Measurements from ENCODE around the gene FBN1.

DNA sequence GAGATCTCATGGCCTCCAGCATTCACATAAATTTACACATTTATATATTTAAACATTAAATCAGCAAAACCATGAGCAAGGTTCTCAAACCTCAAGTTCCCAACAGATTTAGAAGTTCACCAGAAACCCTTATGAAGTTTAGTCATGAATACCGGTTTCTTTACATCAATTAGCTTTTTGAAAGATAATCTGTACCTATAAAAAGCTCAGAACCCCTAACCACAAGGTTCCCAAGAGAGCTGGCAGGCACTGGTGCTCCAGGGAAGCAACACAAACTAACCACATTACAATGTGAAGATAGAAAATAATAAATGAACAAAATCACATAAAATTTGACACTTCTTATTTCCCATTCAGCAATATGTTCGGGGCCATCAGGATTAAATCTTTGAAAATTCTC, 150.9 kb downstream of the FBN1 start:
- TF ChIP-seq, protein P1, sequence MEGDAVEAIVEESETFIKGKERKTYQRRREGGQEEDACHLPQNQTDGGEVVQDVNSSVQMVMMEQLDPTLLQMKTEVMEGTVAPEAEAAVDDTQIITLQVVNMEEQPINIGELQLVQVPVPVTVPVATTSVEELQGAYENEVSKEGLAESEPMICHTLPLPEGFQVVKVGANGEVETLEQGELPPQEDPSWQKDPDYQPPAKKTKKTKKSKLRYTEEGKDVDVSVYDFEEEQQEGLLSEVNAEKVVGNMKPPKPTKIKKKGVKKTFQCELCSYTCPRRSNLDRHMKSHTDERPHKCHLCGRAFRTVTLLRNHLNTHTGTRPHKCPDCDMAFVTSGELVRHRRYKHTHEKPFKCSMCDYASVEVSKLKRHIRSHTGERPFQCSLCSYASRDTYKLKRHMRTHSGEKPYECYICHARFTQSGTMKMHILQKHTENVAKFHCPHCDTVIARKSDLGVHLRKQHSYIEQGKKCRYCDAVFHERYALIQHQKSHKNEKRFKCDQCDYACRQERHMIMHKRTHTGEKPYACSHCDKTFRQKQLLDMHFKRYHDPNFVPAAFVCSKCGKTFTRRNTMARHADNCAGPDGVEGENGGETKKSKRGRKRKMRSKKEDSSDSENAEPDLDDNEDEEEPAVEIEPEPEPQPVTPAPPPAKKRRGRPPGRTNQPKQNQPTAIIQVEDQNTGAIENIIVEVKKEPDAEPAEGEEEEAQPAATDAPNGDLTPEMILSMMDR (IDR thresholded peaks at IDR 0.05) = no peak
- TF ChIP-seq, protein P2, sequence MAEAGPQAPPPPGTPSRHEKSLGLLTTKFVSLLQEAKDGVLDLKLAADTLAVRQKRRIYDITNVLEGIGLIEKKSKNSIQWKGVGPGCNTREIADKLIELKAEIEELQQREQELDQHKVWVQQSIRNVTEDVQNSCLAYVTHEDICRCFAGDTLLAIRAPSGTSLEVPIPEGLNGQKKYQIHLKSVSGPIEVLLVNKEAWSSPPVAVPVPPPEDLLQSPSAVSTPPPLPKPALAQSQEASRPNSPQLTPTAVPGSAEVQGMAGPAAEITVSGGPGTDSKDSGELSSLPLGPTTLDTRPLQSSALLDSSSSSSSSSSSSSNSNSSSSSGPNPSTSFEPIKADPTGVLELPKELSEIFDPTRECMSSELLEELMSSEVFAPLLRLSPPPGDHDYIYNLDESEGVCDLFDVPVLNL (CRISPR knock-in tag; IDR thresholded peaks at IDR 0.05; ENCODE audit: borderline replicate concordance, low read depth) = no peak
- TF ChIP-seq CREM (CRISPR knock-in tag; IDR thresholded peaks at IDR 0.05) (no peak), IRF2 (CRISPR knock-in tag; IDR thresholded peaks at IDR 0.05; ENCODE audit: borderline replicate concordance, low read depth) (no peak), MYBL2 (CRISPR knock-in tag; IDR thresholded peaks at IDR 0.05) (no peak), NR2C2 (CRISPR knock-in tag; IDR thresholded peaks at IDR 0.05) (no peak), ZNF416 (CRISPR knock-in tag; IDR thresholded peaks at IDR 0.05) (no peak), FOXJ3 (CRISPR knock-in tag; IDR thresholded peaks at IDR 0.05; ENCODE audit: borderline replicate concordance) (no peak), FOXP1 (CRISPR knock-in tag; IDR thresholded peaks at IDR 0.05; ENCODE audit: borderline replicate concordance) (no peak), SMAD3 (CRISPR knock-in tag; IDR thresholded peaks at IDR 0.05; ENCODE audit: borderline replicate concordance) (no peak), JUN (CRISPR knock-in tag; IDR thresholded peaks at IDR 0.05) (no peak)

All from WTC11 (cell line).